Mesothelial cell of epicardium (in vitro differentiated cells): ENCODE results near the gene MAP3K5. TPM values are rescaled to one million over a fixed set of nuclear protein-coding genes. Genes with fewer than 3 reads are reported as not detected.

Experiments used
- DNase-seq, 2 experiments: peaks; one replicate each; pipeline ENCODE4 v3.0.0; 2021; ENCODE audit warnings: low spot score in 2 of 2; ENCODE audit not compliant: unreplicated experiment in 2 of 2
- H3K27ac Mint-ChIP-seq: 2 replicates; pipeline ENCODE4 v1.8.0; 2021; ENCODE audit warnings: mixed read lengths
- H3K27me3 Mint-ChIP-seq: 2 replicates; pipeline ENCODE4 v1.8.0; 2021; ENCODE audit warnings: low read depth, mixed read lengths
- H3K36me3 Mint-ChIP-seq: 2 replicates; pipeline ENCODE4 v1.8.0; 2021; ENCODE audit warnings: mixed read lengths
- H3K4me1 Mint-ChIP-seq: 2 replicates; pipeline ENCODE4 v1.8.0; 2021; ENCODE audit warnings: mixed read lengths
- H3K4me3 Mint-ChIP-seq: 2 replicates; pipeline ENCODE4 v1.8.0; 2021; ENCODE audit warnings: mild to moderate bottlenecking, moderate library complexity, mixed read lengths
- H3K9me3 Mint-ChIP-seq: 2 replicates; pipeline ENCODE4 v1.8.0; 2021; ENCODE audit warnings: mixed read lengths
- CTCF ChIP-seq: fragments of 200-600 bp; sonication (generic); IDR thresholded peaks from one replicate; pipeline ENCODE4 v1.5.0; 2021; ENCODE audit warnings: antibody characterized with exemption; ENCODE audit not compliant: unreplicated experiment
- total RNA-seq: library from RNA; stranded (reverse); gene quantifications from 3 replicates; pipeline ENCODE4 v1.2.1, GENCODE V29; 2021

Gene MAP3K5
- total RNA-seq, 1 donor from 2014 or later: 8.9 TPM

- Mint-ChIP-seq H3K27ac (peak overlapping the region; percentile 47), H3K27me3 (no peaks in the 10 kb centered on the region), H3K4me1 (peaks cover 9% of the 10 kb centered on the region), H3K9me3 (no peaks in the 10 kb centered on the region), H3K36me3 (peaks cover 4% of the 10 kb centered on the region), H3K4me3 (no peak overlapping the region)
- no peak for DNase-seq
- no peak for TF ChIP-seq CTCF
Measured at GRCh38 chr6:136662347-136663237, 129.7 kb downstream of the MAP3K5 start.

GRCh38 chr6:136660727-136661126, 131.6 kb downstream of the MAP3K5 start:
- no peaks in the 10 kb centered on the region for H3K27me3 Mint-ChIP-seq
- H3K4me1 Mint-ChIP-seq: peaks cover 9% of the 10 kb centered on the region
- no peak overlapping the region for H3K27ac Mint-ChIP-seq
- no peak for TF ChIP-seq CTCF
- peaks cover 7% of the 10 kb centered on the region for H3K36me3 Mint-ChIP-seq
- H3K9me3 Mint-ChIP-seq: no peaks in the 10 kb centered on the region
- DNase-seq: no peak
- no peak overlapping the region for H3K4me3 Mint-ChIP-seq

GRCh38 chr6:136659991-136660499, 132.2 kb downstream of the MAP3K5 start:
- H3K36me3 Mint-ChIP-seq: peaks cover 7% of the 10 kb centered on the region
- H3K4me3 Mint-ChIP-seq: no peak overlapping the region
- H3K9me3 Mint-ChIP-seq: no peaks in the 10 kb centered on the region
- no peak overlapping the region for H3K27ac Mint-ChIP-seq
- DNase-seq: no peak
- TF ChIP-seq CTCF: no peak
- H3K4me1 Mint-ChIP-seq: peaks cover 16% of the 10 kb centered on the region
- no peaks in the 10 kb centered on the region for H3K27me3 Mint-ChIP-seq

GRCh38 chr6:136658711-136659110, 133.6 kb downstream of the MAP3K5 start:
- Mint-ChIP-seq H3K4me1 (peaks cover 20% of the 10 kb centered on the region), H3K27ac (no peak overlapping the region), H3K4me3 (no peak overlapping the region), H3K9me3 (no peaks in the 10 kb centered on the region), H3K36me3 (peaks cover 7% of the 10 kb centered on the region), H3K27me3 (no peaks in the 10 kb centered on the region)
- no peak for TF ChIP-seq CTCF
- DNase-seq: no peak

- no peak for DNase-seq
- no peak for TF ChIP-seq CTCF
- Mint-ChIP-seq H3K9me3 (no peaks in the 10 kb centered on the region), H3K4me1 (peaks cover 25% of the 10 kb centered on the region), H3K36me3 (peaks cover 7% of the 10 kb centered on the region), H3K27ac (no peak overlapping the region), H3K27me3 (no peaks in the 10 kb centered on the region), H3K4me3 (no peak overlapping the region)
Measured at GRCh38 chr6:136657666-136658065, 134.6 kb downstream of the MAP3K5 start.
